ENCODE measurements around the gene NMU.
"Not testable (repeated sequence)": the region's sequence is repeated elsewhere in the genome, so short reads cannot be mapped to it uniquely, and the experiment has no call there.

Gene NMU

GRCh38 chr4:55592014-55592413 lies 44.1 kb downstream of the NMU start, which contains the start of gene PDCL2:
TSS of gene PDCL2 (minus strand) at chr4:55592245. CDS start at chr4:55592109, 136 bp downstream.
- Histone ChIP-seq H3K4me1 (ENCODE audit: insufficient read depth, low read length) (no peaks in the 10 kb centered on the region), H3K9me3 (ENCODE audit: low read length) (no peaks in the 10 kb centered on the region), H3K27ac (ENCODE audit: low read depth, low read length) (no peak within 1 kb of the TSS), H3K27me3 (ENCODE audit: control insufficient read depth in 1 of 2, insufficient read depth in 2 of 2, low read length in 2 of 2) (no peaks in the 10 kb centered on the region), H3K36me3 (ENCODE audit: insufficient read depth, low read length) (no peaks in the 10 kb centered on the region), H3K9ac (ENCODE audit: low read length) (no peak within 1 kb of the TSS), H3K4me3 (ENCODE audit: low read depth in 1 of 2, low read length in 2 of 2) (no peak within 1 kb of the TSS)

DNA sequence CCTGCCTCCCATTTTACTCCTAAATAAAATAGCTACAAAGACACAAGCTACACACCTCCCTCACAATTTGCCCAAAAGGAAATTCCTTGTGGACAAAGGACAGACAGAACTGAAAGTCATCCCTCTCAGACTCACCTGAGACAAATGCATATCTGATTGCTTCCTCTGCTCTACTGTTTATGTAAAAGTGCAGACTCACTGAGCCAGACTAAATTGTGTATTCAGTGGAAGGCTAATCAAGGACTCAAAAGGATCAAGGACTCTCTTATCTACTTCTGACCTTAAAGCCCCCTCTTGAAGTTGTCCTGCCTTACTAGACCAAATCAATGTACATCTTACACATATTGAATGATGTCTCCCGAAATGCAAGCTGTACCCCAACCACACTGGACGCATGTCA lies 47.9 kb downstream of the NMU start:
- H3K4me1 ChIP-seq (ENCODE audit: insufficient read depth, low read length) = no peaks in the 10 kb centered on the region
- H3K4me3 ChIP-seq (ENCODE audit: low read depth in 1 of 2, low read length in 2 of 2) = no peak overlapping the region
- no peak overlapping the region for H3K27ac ChIP-seq (ENCODE audit: low read depth, low read length)
- H3K27me3 ChIP-seq (ENCODE audit: control insufficient read depth in 1 of 2, insufficient read depth in 2 of 2, low read length in 2 of 2) = no peaks in the 10 kb centered on the region
- peaks cover 4% of the 10 kb centered on the region for H3K9me3 ChIP-seq (ENCODE audit: low read length)
- H3K36me3 ChIP-seq (ENCODE audit: insufficient read depth, low read length) = no peaks in the 10 kb centered on the region
- no peak overlapping the region for H3K9ac ChIP-seq (ENCODE audit: low read length)

DNA sequence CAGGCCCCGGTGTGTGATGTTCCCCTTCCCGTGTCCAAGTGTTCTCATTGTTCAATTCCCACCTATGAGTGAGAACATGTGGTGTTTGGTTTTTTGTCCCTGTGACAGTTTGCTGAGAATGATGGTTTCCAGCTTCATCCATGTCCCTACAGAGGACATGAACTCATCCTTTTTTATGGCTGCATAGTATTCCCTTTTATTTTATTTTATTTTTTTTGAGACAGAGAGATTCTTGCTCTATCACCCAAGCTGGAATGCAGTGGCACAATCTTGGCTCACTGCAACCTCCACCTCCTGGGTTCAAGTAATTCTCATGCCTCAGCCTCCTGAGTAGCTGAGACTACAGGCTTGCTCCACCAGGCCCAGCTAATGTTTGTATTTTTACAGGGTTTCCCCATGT lies 53.3 kb downstream of the NMU start:
- not testable (repeated sequence) for H3K9me3 ChIP-seq (ENCODE audit: low read length); H3K4me3 ChIP-seq (ENCODE audit: low read depth in 1 of 2, low read length in 2 of 2); H3K4me1 ChIP-seq (ENCODE audit: insufficient read depth, low read length); H3K36me3 ChIP-seq (ENCODE audit: insufficient read depth, low read length); H3K9ac ChIP-seq (ENCODE audit: low read length); H3K27ac ChIP-seq (ENCODE audit: low read depth, low read length); H3K27me3 ChIP-seq (ENCODE audit: control insufficient read depth in 1 of 2, insufficient read depth in 2 of 2, low read length in 2 of 2)

GRCh38 chr4:55578341-55579010 lies 57.6 kb downstream of the NMU start:
- Histone ChIP-seq H3K4me3 (ENCODE audit: low read depth in 1 of 2, low read length in 2 of 2) (no peak overlapping the region), H3K9ac (ENCODE audit: low read length) (no peak overlapping the region), H3K9me3 (ENCODE audit: low read length) (peaks cover 10% of the 10 kb centered on the region), H3K4me1 (ENCODE audit: insufficient read depth, low read length) (no peaks in the 10 kb centered on the region), H3K27me3 (ENCODE audit: control insufficient read depth in 1 of 2, insufficient read depth in 2 of 2, low read length in 2 of 2) (no peaks in the 10 kb centered on the region), H3K27ac (ENCODE audit: low read depth, low read length) (no peak overlapping the region), H3K36me3 (ENCODE audit: insufficient read depth, low read length) (no peaks in the 10 kb centered on the region)

DNA sequence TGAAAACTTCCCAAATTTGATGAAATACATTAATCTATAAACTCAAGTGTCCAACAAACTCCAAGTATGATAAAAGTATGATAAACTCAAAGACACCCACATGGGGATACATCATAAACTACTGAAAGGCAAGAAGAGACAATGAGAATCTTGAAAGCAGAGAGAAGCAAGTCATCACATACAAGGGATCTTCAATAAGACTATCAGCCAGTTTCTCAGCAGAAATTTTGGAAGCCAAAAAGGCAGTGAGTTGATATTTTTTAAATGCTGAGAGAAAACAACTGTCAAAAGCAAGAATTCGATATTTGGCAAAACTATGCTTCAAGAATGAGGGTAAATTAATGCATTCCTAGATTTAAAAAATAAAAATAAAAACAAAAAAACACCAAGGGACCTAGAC lies 60.6 kb downstream of the NMU start:
- no peak overlapping the region for H3K9ac ChIP-seq (ENCODE audit: low read length)
- peaks cover 4% of the 10 kb centered on the region for H3K9me3 ChIP-seq (ENCODE audit: low read length)
- no peak overlapping the region for H3K27ac ChIP-seq (ENCODE audit: low read depth, low read length)
- H3K4me1 ChIP-seq (ENCODE audit: insufficient read depth, low read length) = no peaks in the 10 kb centered on the region
- H3K36me3 ChIP-seq (ENCODE audit: insufficient read depth, low read length) = no peaks in the 10 kb centered on the region
- H3K4me3 ChIP-seq (ENCODE audit: low read depth in 1 of 2, low read length in 2 of 2) = no peak overlapping the region
- H3K27me3 ChIP-seq (ENCODE audit: control insufficient read depth in 1 of 2, insufficient read depth in 2 of 2, low read length in 2 of 2) = no peaks in the 10 kb centered on the region

DNA sequence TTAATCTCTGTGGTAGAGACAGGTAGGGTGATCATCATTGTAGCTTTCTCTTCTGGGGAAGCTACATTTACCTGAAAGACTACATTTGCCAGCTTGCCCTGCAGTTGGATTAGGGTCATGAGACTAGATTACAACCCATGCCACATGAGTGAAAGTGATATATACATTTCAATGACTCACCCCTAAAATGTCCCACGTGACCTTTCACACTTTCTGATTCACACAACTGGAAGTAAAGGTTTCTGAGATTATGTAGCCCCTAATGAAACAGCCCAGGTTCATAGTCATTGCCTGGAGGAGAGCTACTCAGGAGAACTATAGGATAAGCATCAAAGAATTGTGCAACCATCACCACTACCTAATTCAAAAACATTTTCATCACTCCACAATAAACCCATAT lies 61.8 kb downstream of the NMU start:
- H3K4me1 ChIP-seq (ENCODE audit: insufficient read depth, low read length) = no peaks in the 10 kb centered on the region
- no peak overlapping the region for H3K4me3 ChIP-seq (ENCODE audit: low read depth in 1 of 2, low read length in 2 of 2)
- H3K9me3 ChIP-seq (ENCODE audit: low read length) = peaks cover 4% of the 10 kb centered on the region
- H3K27ac ChIP-seq (ENCODE audit: low read depth, low read length) = no peak overlapping the region
- H3K27me3 ChIP-seq (ENCODE audit: control insufficient read depth in 1 of 2, insufficient read depth in 2 of 2, low read length in 2 of 2) = no peaks in the 10 kb centered on the region
- no peaks in the 10 kb centered on the region for H3K36me3 ChIP-seq (ENCODE audit: insufficient read depth, low read length)
- H3K9ac ChIP-seq (ENCODE audit: low read length) = no peak overlapping the region

- Histone ChIP-seq H3K4me1 (ENCODE audit: insufficient read depth, low read length) (no peaks in the 10 kb centered on the region), H3K4me3 (ENCODE audit: low read depth in 1 of 2, low read length in 2 of 2) (no peak overlapping the region), H3K36me3 (ENCODE audit: insufficient read depth, low read length) (no peaks in the 10 kb centered on the region), H3K27ac (ENCODE audit: low read depth, low read length) (no peak overlapping the region), H3K27me3 (ENCODE audit: control insufficient read depth in 1 of 2, insufficient read depth in 2 of 2, low read length in 2 of 2) (no peaks in the 10 kb centered on the region), H3K9me3 (ENCODE audit: low read length) (peaks cover 4% of the 10 kb centered on the region), H3K9ac (ENCODE audit: low read length) (no peak overlapping the region)
Observed at GRCh38 chr4:55571806-55572205, 64.3 kb downstream of the NMU start.

DNA sequence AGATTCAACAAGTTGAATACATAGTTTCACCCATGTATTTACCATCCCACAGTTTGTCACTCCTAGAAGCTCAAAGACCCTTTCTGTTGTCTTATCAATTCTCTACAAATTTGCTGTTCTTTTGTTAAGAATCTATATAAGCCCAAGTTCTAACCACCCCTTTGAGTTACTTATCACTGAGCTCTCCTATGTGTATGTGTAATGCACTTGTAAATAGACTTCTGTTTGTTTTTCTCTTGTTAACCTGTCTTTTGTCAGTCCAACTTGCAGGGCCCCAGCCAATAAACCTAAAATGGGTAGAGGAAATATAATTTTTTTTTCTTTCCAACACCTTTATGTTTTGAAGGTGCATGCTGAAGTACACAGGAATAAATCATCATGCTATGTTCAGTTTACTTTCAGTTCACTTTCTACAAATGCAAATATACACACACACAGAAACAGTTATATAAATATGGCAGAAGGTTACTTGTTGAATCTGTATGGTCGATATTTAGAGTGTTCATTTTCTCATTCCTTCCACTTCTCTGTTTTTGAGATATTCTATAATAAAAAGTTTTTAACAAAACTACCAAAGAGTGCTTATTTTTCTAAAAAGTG lies 67.1 kb downstream of the NMU start:
- Histone ChIP-seq H3K36me3 (ENCODE audit: insufficient read depth, low read length) (no peaks in the 10 kb centered on the region), H3K27me3 (ENCODE audit: control insufficient read depth in 1 of 2, insufficient read depth in 2 of 2, low read length in 2 of 2) (no peaks in the 10 kb centered on the region), H3K4me1 (ENCODE audit: insufficient read depth, low read length) (no peaks in the 10 kb centered on the region), H3K9ac (ENCODE audit: low read length) (no peak overlapping the region), H3K4me3 (ENCODE audit: low read depth in 1 of 2, low read length in 2 of 2) (no peak overlapping the region), H3K27ac (ENCODE audit: low read depth, low read length) (no peak overlapping the region), H3K9me3 (ENCODE audit: low read length) (no peaks in the 10 kb centered on the region)

- Histone ChIP-seq H3K9me3 (ENCODE audit: low read length) (no peaks in the 10 kb centered on the region), H3K4me1 (ENCODE audit: insufficient read depth, low read length) (no peaks in the 10 kb centered on the region), H3K27me3 (ENCODE audit: control insufficient read depth in 1 of 2, insufficient read depth in 2 of 2, low read length in 2 of 2) (no peaks in the 10 kb centered on the region), H3K27ac (ENCODE audit: low read depth, low read length) (no peak overlapping the region), H3K9ac (ENCODE audit: low read length) (no peak overlapping the region), H3K36me3 (ENCODE audit: insufficient read depth, low read length) (no peaks in the 10 kb centered on the region), H3K4me3 (ENCODE audit: low read depth in 1 of 2, low read length in 2 of 2) (no peak overlapping the region)
Observed at GRCh38 chr4:55561889-55562288, 74.2 kb downstream of the NMU start.

DNA sequence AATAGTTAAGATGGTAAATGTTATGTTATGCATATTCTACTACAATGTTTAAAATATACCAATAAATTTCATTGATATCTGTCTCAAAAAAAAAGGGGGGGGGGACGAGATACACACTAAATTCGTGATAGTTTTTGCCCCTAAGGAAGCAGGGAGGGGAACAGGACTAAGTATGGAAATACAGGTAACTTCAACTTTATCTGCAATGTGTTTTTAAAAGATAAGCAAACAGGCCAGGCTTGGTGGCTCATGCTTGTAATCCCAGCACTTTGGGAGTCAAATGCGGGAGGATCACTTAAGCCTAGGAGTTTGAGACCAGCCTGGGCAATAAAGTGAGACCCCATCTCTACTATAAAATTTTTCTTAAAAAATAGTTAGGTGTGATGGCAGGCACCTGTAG lies 76.0 kb downstream of the NMU start:
- no peaks in the 10 kb centered on the region for H3K9me3 ChIP-seq (ENCODE audit: low read length)
- H3K27me3 ChIP-seq (ENCODE audit: control insufficient read depth in 1 of 2, insufficient read depth in 2 of 2, low read length in 2 of 2) = no peaks in the 10 kb centered on the region
- H3K4me1 ChIP-seq (ENCODE audit: insufficient read depth, low read length) = no peaks in the 10 kb centered on the region
- H3K9ac ChIP-seq (ENCODE audit: low read length) = no peak overlapping the region
- H3K27ac ChIP-seq (ENCODE audit: low read depth, low read length) = no peak overlapping the region
- no peaks in the 10 kb centered on the region for H3K36me3 ChIP-seq (ENCODE audit: insufficient read depth, low read length)
- H3K4me3 ChIP-seq (ENCODE audit: low read depth in 1 of 2, low read length in 2 of 2) = no peak overlapping the region

GRCh38 chr4:55554453-55555030 lies 81.6 kb downstream of the NMU start:
- Histone ChIP-seq H3K36me3 (ENCODE audit: insufficient read depth, low read length) (no peaks in the 10 kb centered on the region), H3K27ac (ENCODE audit: low read depth, low read length) (no peak overlapping the region), H3K9me3 (ENCODE audit: low read length) (no peaks in the 10 kb centered on the region)

More at GRCh38 chr4:55554453-55555030, 81.6 kb downstream of the NMU start:
- no peaks in the 10 kb centered on the region for H3K4me1 ChIP-seq (ENCODE audit: insufficient read depth, low read length)
- no peaks in the 10 kb centered on the region for H3K27me3 ChIP-seq (ENCODE audit: control insufficient read depth in 1 of 2, insufficient read depth in 2 of 2, low read length in 2 of 2)
- H3K9ac ChIP-seq (ENCODE audit: low read length) = no peak overlapping the region
- H3K4me3 ChIP-seq (ENCODE audit: low read depth in 1 of 2, low read length in 2 of 2) = no peak overlapping the region
